Nephron progenitor cell (in vitro differentiated cells): ENCODE results near the gene SLMAP.

ENCODE experiments used
- DNase-seq: peaks from one replicate; pipeline ENCODE4 v3.0.0; 2021
- H3K27ac Mint-ChIP-seq: 2 replicates; pipeline ENCODE4 v1.8.0; 2021; ENCODE audit warnings: mild to moderate bottlenecking, moderate library complexity, mixed read lengths
- H3K27me3 Mint-ChIP-seq: 2 replicates; pipeline ENCODE4 v1.8.0; 2021; ENCODE audit warnings: mild to moderate bottlenecking, low read depth, mixed read lengths; ENCODE audit not compliant: poor library complexity
- H3K36me3 Mint-ChIP-seq: 2 replicates; pipeline ENCODE4 v1.8.0; 2021; ENCODE audit warnings: low read depth, mixed read lengths
- H3K4me1 Mint-ChIP-seq: 2 replicates; pipeline ENCODE4 v1.8.0; 2021; ENCODE audit warnings: mixed read lengths
- H3K4me3 Mint-ChIP-seq: 2 replicates; pipeline ENCODE4 v1.8.0; 2021; ENCODE audit warnings: mild to moderate bottlenecking, moderate library complexity, mixed read lengths
- H3K9me3 Mint-ChIP-seq: 2 replicates; pipeline ENCODE4 v1.8.0; 2021; ENCODE audit warnings: mild to moderate bottlenecking, moderate library complexity, mixed read lengths
- CTCF ChIP-seq: fragments of 200-600 bp; sonication (generic); IDR thresholded peaks from 2 replicates; pipeline ENCODE4 v1.5.0; 2021; ENCODE audit warnings: antibody characterized with exemption

SLMAP gene

GRCh38 chr3:57809609-57809968, 53.5 kb downstream of the SLMAP start:
- H3K4me1 Mint-ChIP-seq, result peaks cover 27% of the 10 kb centered on the region
- TF ChIP-seq CTCF, result no peak
- peaks cover 12% of the 10 kb centered on the region for H3K9me3 Mint-ChIP-seq
- H3K4me3 Mint-ChIP-seq, result no peak overlapping the region
- H3K36me3 Mint-ChIP-seq, result peaks cover 12% of the 10 kb centered on the region
- DNase-seq, result no peak
- H3K27me3 Mint-ChIP-seq, result no peaks in the 10 kb centered on the region
- peak overlapping the region; percentile 74 for H3K27ac Mint-ChIP-seq

DNA sequence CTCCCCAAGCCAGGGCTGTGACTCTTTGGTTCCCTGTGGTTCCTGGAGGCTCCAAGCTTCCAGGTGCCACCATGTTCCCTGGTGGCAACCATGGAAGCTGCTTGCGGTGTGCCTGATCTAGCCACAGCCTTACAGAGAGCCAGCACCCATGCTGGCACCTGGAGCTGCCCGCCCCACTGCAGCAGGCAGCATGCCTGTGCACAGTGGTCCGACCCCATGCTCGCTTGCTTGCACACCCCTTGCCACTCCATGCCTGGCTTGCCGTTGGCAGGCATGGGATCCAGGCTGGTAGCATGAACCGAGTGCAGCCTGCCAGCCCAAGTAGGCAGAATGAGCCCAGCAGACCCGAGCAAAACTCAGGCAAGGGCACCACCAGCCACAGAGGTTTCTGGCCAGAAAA, 53.9 kb downstream of the SLMAP start:
- peaks cover 12% of the 10 kb centered on the region for H3K36me3 Mint-ChIP-seq
- no peaks in the 10 kb centered on the region for H3K27me3 Mint-ChIP-seq
- no peak for DNase-seq
- H3K9me3 Mint-ChIP-seq, result peaks cover 12% of the 10 kb centered on the region
- peaks cover 27% of the 10 kb centered on the region for H3K4me1 Mint-ChIP-seq
- no peak for TF ChIP-seq CTCF
- no peak overlapping the region for H3K27ac Mint-ChIP-seq
- no peak overlapping the region for H3K4me3 Mint-ChIP-seq

DNA sequence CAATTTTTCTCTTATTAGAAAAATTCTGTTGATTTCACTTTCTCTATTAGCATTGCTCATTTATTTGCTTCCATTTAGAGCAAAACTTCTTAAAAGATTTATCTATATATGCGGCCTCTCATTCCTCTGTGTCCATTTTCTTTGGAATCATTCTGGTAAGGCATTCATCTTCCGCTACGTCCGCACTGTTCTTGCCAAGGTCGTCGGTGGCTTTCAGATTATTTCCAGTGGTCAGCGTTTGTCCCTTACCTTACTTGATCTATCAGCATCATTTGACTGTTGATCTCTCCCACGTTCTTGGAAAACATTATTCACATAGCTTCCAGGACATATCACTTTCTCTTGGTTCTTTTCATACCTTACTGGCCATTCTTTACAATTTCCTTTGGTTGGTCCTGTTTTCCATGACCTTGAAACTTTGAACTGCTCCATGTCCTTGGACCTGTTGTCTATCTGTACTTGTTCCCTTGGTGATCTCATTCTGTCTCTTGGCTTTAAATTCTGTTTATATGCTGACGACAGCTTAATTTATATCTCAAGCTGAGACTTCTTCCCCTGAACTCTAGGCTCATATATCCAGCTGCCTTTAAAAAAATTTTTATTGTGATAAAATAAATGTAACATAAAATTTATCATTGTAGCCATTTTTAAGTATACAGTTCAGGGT, 54.5 kb downstream of the SLMAP start:
- DNase-seq, result no peak
- no peak overlapping the region for H3K4me3 Mint-ChIP-seq
- TF ChIP-seq CTCF, result no peak
- H3K27me3 Mint-ChIP-seq, result no peaks in the 10 kb centered on the region
- peaks cover 12% of the 10 kb centered on the region for H3K36me3 Mint-ChIP-seq
- peaks cover 27% of the 10 kb centered on the region for H3K4me1 Mint-ChIP-seq
- peaks cover 12% of the 10 kb centered on the region for H3K9me3 Mint-ChIP-seq
- H3K27ac Mint-ChIP-seq, result peak overlapping the region; percentile 40

- no peak overlapping the region for H3K4me3 Mint-ChIP-seq
- DNase-seq, result no peak
- H3K27ac Mint-ChIP-seq, result no peak overlapping the region
- no peak for TF ChIP-seq CTCF
- peaks cover 12% of the 10 kb centered on the region for H3K9me3 Mint-ChIP-seq
- peaks cover 9% of the 10 kb centered on the region for H3K4me1 Mint-ChIP-seq
- peaks cover 12% of the 10 kb centered on the region for H3K36me3 Mint-ChIP-seq
- H3K27me3 Mint-ChIP-seq, result peaks cover 3% of the 10 kb centered on the region
Observed at GRCh38 chr3:57815036-57815435, 58.9 kb downstream of the SLMAP start.

DNA sequence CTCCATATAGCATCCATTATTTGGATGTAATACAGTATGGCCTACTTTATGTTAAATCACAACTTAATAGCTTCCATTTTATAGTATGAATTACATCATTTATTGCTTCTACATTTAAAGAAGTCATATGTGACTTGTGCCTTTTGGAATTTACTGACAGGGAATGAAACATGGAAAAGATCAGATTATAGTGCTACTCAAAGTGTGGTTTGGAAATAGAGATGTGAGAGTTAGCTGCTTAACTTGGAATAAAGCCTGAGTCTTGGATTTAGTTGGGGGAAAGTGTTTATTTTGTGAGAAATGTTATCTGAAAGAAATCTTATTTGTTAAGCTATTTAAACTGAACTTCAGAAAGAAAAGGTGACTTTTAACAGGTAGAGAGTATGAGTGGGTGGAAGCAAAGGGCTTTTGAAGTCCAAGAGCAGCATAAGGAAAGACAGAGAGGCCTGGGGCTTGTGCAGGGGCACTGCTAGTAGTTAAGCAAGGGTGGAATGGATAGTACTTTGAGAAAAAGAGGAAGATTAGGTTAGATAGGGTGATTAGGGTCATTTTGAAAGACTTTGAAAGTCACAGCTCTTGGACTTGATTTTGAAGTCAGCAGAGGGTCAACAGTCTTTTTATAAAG, 60.5 kb downstream of the SLMAP start:
- H3K4me1 Mint-ChIP-seq, result peaks cover 8% of the 10 kb centered on the region
- no peak overlapping the region for H3K4me3 Mint-ChIP-seq
- H3K27ac Mint-ChIP-seq, result no peak overlapping the region
- DNase-seq, result no peak
- H3K36me3 Mint-ChIP-seq, result peaks cover 12% of the 10 kb centered on the region
- peaks cover 12% of the 10 kb centered on the region for H3K9me3 Mint-ChIP-seq
- peaks cover 3% of the 10 kb centered on the region for H3K27me3 Mint-ChIP-seq
- no peak for TF ChIP-seq CTCF

DNA sequence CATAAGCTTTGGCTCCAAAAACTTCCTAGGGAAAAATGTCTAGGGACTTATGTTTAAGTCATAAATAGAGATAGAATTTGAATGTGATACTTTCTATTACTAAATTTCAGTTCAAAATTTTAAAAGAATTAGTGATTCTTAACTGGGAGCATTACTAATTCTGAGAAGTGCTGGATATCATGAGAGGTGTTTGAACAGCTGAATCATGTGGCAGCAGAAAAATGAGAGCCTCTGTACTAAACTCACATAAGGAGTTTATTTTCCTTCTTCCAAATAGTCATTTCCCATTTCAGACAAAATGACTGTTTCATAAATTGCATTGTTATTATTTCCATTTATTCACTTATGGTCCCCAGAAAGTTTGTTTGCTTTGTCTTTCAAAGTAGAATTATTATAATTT, 62.7 kb downstream of the SLMAP start:
- H3K27ac Mint-ChIP-seq, result no peak overlapping the region
- peaks cover 12% of the 10 kb centered on the region for H3K4me1 Mint-ChIP-seq
- peaks cover 3% of the 10 kb centered on the region for H3K27me3 Mint-ChIP-seq
- H3K4me3 Mint-ChIP-seq, result no peak overlapping the region
- DNase-seq, result no peak
- TF ChIP-seq CTCF, result no peak
- peaks cover 4% of the 10 kb centered on the region for H3K36me3 Mint-ChIP-seq
- no peaks in the 10 kb centered on the region for H3K9me3 Mint-ChIP-seq
